ENCODE data around the gene KRTAP3-3.

- TF ChIP-seq, protein P1, sequence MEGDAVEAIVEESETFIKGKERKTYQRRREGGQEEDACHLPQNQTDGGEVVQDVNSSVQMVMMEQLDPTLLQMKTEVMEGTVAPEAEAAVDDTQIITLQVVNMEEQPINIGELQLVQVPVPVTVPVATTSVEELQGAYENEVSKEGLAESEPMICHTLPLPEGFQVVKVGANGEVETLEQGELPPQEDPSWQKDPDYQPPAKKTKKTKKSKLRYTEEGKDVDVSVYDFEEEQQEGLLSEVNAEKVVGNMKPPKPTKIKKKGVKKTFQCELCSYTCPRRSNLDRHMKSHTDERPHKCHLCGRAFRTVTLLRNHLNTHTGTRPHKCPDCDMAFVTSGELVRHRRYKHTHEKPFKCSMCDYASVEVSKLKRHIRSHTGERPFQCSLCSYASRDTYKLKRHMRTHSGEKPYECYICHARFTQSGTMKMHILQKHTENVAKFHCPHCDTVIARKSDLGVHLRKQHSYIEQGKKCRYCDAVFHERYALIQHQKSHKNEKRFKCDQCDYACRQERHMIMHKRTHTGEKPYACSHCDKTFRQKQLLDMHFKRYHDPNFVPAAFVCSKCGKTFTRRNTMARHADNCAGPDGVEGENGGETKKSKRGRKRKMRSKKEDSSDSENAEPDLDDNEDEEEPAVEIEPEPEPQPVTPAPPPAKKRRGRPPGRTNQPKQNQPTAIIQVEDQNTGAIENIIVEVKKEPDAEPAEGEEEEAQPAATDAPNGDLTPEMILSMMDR (IDR thresholded peaks at IDR 0.05 in 8 of 11, conservative IDR thresholded peaks at IDR 0.05 in 3 of 11): no peak
- TF ChIP-seq POLR2AphosphoS5 (IDR thresholded peaks at IDR 0.05): no peak
Measured at GRCh38 chr17:41015454-41015853, 21.5 kb upstream of the KRTAP3-3 start.

All from spleen (tissue), 7 donors.